Erythroblast (primary cell): ENCODE data around the gene DCDC2C.

Experiments used
- GATA1 ChIP-seq: IDR thresholded peaks from 2 replicates; pipeline ENCODE4 v1.6.1; 2011; ENCODE audit warnings: low read depth, mild to moderate bottlenecking, control low read depth, low read length, moderate library complexity
- POLR2A ChIP-seq: IDR thresholded peaks from 2 replicates; pipeline ENCODE4 v1.6.1; 2011; ENCODE audit warnings: mild to moderate bottlenecking, low read length

- TF ChIP-seq POLR2A (no peak), GATA1 (no peak)
Measured at GRCh38 chr2:3718679-3719078, 15.3 kb downstream of the DCDC2C start.
